H9 (cell line): ENCODE measurements around the gene ZNF611. TPM values are rescaled to one million over a fixed set of nuclear protein-coding genes. Genes with fewer than 3 reads are reported as not detected.

Experiments used
- DNase-seq: peaks from one replicate; pipeline ENCODE4 v3.0.0-alpha.2; 2017
- H2AFZ ChIP-seq: one replicate; pipeline ENCODE4 v1.6.1; 2013; ENCODE audit warnings: mild to moderate bottlenecking, low read length, control low read depth, moderate library complexity
- H2AK5ac ChIP-seq: 2 replicates; pipeline ENCODE4 v1.6.1; 2013; ENCODE audit warnings: low read length, control low read depth, mixed read lengths; ENCODE audit not compliant: insufficient read length
- H2BK120ac ChIP-seq: one replicate; pipeline ENCODE4 v1.6.1; 2013; ENCODE audit warnings: low read depth, mild to moderate bottlenecking, low read length, control low read depth, inconsistent platforms; ENCODE audit not compliant: poor library complexity, severe bottlenecking
- H2BK12ac ChIP-seq: 2 replicates; pipeline ENCODE4 v1.6.1; 2013; ENCODE audit warnings: low read length, control low read depth, mixed read lengths, low read depth; ENCODE audit not compliant: insufficient read length
- H2BK15ac ChIP-seq: 2 replicates; pipeline ENCODE4 v1.6.1; 2013; ENCODE audit warnings: low read depth, low read length, control low read depth
- H2BK20ac ChIP-seq: one replicate; pipeline ENCODE4 v1.6.1; 2013; ENCODE audit warnings: low read depth, mild to moderate bottlenecking, low read length, control low read depth, inconsistent platforms; ENCODE audit not compliant: poor library complexity, severe bottlenecking
- H2BK5ac ChIP-seq: 2 replicates; pipeline ENCODE4 v1.6.1; 2013; ENCODE audit warnings: low read length, control low read depth, mixed read lengths; ENCODE audit not compliant: insufficient read length
- H3K14ac ChIP-seq: 2 replicates; pipeline ENCODE4 v1.6.1; 2013; ENCODE audit warnings: low read length, control low read depth; ENCODE audit not compliant: insufficient read depth
- H3K18ac ChIP-seq: 2 replicates; pipeline ENCODE4 v1.6.1; 2013; ENCODE audit warnings: low read depth, mild to moderate bottlenecking, mixed read lengths, low read length, control low read depth; ENCODE audit not compliant: insufficient read length
- H3K23ac ChIP-seq: 2 replicates; pipeline ENCODE4 v1.6.1; 2013; ENCODE audit warnings: low read length, control low read depth, mixed read lengths, low read depth; ENCODE audit not compliant: insufficient read length
- H3K23me2 ChIP-seq: 2 replicates; pipeline ENCODE4 v1.6.1; 2013; ENCODE audit warnings: low read depth, mild to moderate bottlenecking, mixed read lengths, low read length, control low read depth; ENCODE audit not compliant: insufficient read length, poor library complexity, severe bottlenecking
- H3K27ac ChIP-seq: 2 replicates; pipeline ENCODE4 v1.5.1; 2013; ENCODE audit warnings: low read length, control low read depth, mixed read lengths, low read depth; ENCODE audit not compliant: insufficient read length
- H3K27me3 ChIP-seq: 2 replicates; pipeline ENCODE4 v1.6.1; 2013; ENCODE audit warnings: low read length, control low read depth, inconsistent platforms; ENCODE audit not compliant: insufficient read depth
- H3K4ac ChIP-seq: 2 replicates; pipeline ENCODE4 v1.6.1; 2013; ENCODE audit warnings: low read depth, mild to moderate bottlenecking, control low read depth, inconsistent platforms, low read length, moderate library complexity
- H3K4me1 ChIP-seq: 2 replicates; pipeline ENCODE4 v1.6.1; 2013; ENCODE audit warnings: low read length, control low read depth, inconsistent platforms; ENCODE audit not compliant: insufficient read depth
- H3K4me2 ChIP-seq: 2 replicates; pipeline ENCODE4 v1.6.1; 2013; ENCODE audit warnings: low read length, control low read depth, mixed read lengths; ENCODE audit not compliant: insufficient read length, insufficient read depth
- H3K56ac ChIP-seq: 2 replicates; pipeline ENCODE4 v1.6.1; 2013; ENCODE audit warnings: low read depth, mild to moderate bottlenecking, mixed read lengths, low read length, control low read depth; ENCODE audit not compliant: insufficient read length
- H3K79me1 ChIP-seq: 2 replicates; pipeline ENCODE4 v1.6.1; 2013; ENCODE audit warnings: low read depth, mild to moderate bottlenecking, moderate library complexity, low read length, control low read depth, inconsistent platforms; ENCODE audit not compliant: insufficient read depth, poor library complexity, severe bottlenecking
- H3K79me2 ChIP-seq: 2 replicates; pipeline ENCODE4 v1.6.1; 2013; ENCODE audit warnings: low read length, control low read depth, inconsistent platforms; ENCODE audit not compliant: insufficient read depth
- H3K9ac ChIP-seq: 2 replicates; pipeline ENCODE4 v1.6.1; 2013; ENCODE audit warnings: low read length, control low read depth, mixed read lengths; ENCODE audit not compliant: insufficient read length; ENCODE audit errors: extremely low read depth
- H3K9me3 ChIP-seq: one replicate; pipeline ENCODE4 v1.6.1; 2013; ENCODE audit warnings: low read depth, low read length, inconsistent platforms; ENCODE audit not compliant: control insufficient read depth
- H3T11ph ChIP-seq: one replicate; pipeline ENCODE4 v1.6.1; 2013; ENCODE audit warnings: mild to moderate bottlenecking, low read length, control low read depth, inconsistent platforms
- H4K20me1 ChIP-seq: one replicate; pipeline ENCODE4 v1.6.1; 2013; ENCODE audit not compliant: control insufficient read depth, insufficient read length, insufficient read depth
- H4K5ac ChIP-seq: 2 replicates; pipeline ENCODE4 v1.6.1; 2013; ENCODE audit warnings: low read depth, mild to moderate bottlenecking, mixed read lengths, low read length, control low read depth; ENCODE audit not compliant: insufficient read length
- H4K8ac ChIP-seq: replicated peaks from 2 replicates; pipeline ENCODE4 v1.6.1; 2013; ENCODE audit warnings: low read length, control low read depth, mixed read lengths, low read depth; ENCODE audit not compliant: insufficient read length
- H4K91ac ChIP-seq: 2 replicates; pipeline ENCODE4 v1.6.1; 2013; ENCODE audit warnings: low read depth, mild to moderate bottlenecking, moderate library complexity, mixed read lengths, low read length, control low read depth; ENCODE audit not compliant: insufficient read length
- H3K27ac Mint-ChIP-seq, 3 experiments: 2 replicates in 2 of 3; 3 replicates in 1 of 3; pipeline ENCODE4 v1.8.0; 2020 to 2021; ENCODE audit warnings: mixed read lengths in 3 of 3, mild to moderate bottlenecking in 1 of 3, moderate library complexity in 1 of 3
- H3K27me3 Mint-ChIP-seq: 2 replicates; pipeline ENCODE4 v1.8.0; 2021; ENCODE audit warnings: low read depth, mild to moderate bottlenecking, moderate library complexity, mixed read lengths
- H3K36me3 Mint-ChIP-seq, 3 experiments: 2 replicates in 2 of 3; 3 replicates in 1 of 3; pipeline ENCODE4 v1.8.0; 2020 to 2021; ENCODE audit warnings: low read depth in 3 of 3, mixed read lengths in 3 of 3; ENCODE audit not compliant: insufficient read depth in 1 of 3
- H3K4me1 Mint-ChIP-seq, 2 experiments: 2 replicates each; pipeline ENCODE4 v1.8.0; 2020; ENCODE audit warnings: mixed read lengths in 2 of 2
- H3K4me3 Mint-ChIP-seq, 2 experiments: 2 replicates in 1 of 2; 3 replicates in 1 of 2; pipeline ENCODE4 v1.8.0; 2020 to 2021; ENCODE audit warnings: mild to moderate bottlenecking in 2 of 2, mixed read lengths in 2 of 2, moderate library complexity in 1 of 2
- H3K9me3 Mint-ChIP-seq, 2 experiments: 2 replicates in 1 of 2; 3 replicates in 1 of 2; pipeline ENCODE4 v1.8.0; 2020; ENCODE audit warnings: mild to moderate bottlenecking in 2 of 2, mixed read lengths in 2 of 2, moderate library complexity in 1 of 2
- CTCF ChIP-seq: fragments of 200-600 bp; sonication (generic); conservative IDR thresholded peaks from 3 replicates; pipeline ENCODE4 v1.8.0; 2021; ENCODE audit warnings: antibody characterized with exemption, mild to moderate bottlenecking
- WGBS: extraction: QIAGEN DNeasy Blood & Tissue Kit; methylation state at CpG from one replicate; pipeline ENCODE4 v1.1.7; 2013; ENCODE audit warnings: missing lambda C conversion rate, low lambda C conversion rate, mixed read lengths; ENCODE audit not compliant: insufficient read length; ENCODE audit errors: extremely low coverage; 5-methylcytosine and 5-hydroxymethylcytosine counted together
- total RNA-seq: library from RNA; stranded (reverse); gene quantifications from 2 replicates; pipeline ENCODE4 v1.2.1, GENCODE V29; 2021

ZNF611 gene
- total RNA-seq, 1 experiment from 2014 or later = 25.6 TPM

- no peaks in the 10 kb centered on the region for H3K27me3 Mint-ChIP-seq
- H2BK15ac ChIP-seq = no peak overlapping the region
- no peak overlapping the region for H3K27ac Mint-ChIP-seq
- WGBS = no CpG with 5 or more reads among the region's 5 CpGs
- DNase-seq = no peak
- H3T11ph ChIP-seq = no peak overlapping the region
- H3K4ac ChIP-seq = no peak overlapping the region
- H3K23ac ChIP-seq = no peak overlapping the region
- H2BK120ac ChIP-seq = no peak overlapping the region
- no peak overlapping the region for H3K9ac ChIP-seq
- no peaks in the 10 kb centered on the region for H3K9me3 Mint-ChIP-seq
- no peak overlapping the region for H3K4me2 ChIP-seq
- H2BK5ac ChIP-seq = no peak overlapping the region
- no peak; the same call in 2 of the 3 replicates for TF ChIP-seq CTCF
- no peaks in the 10 kb centered on the region for H3K79me2 ChIP-seq
- H3K9me3 ChIP-seq = no peaks in the 10 kb centered on the region
- no peaks in the 10 kb centered on the region for H3K4me1 ChIP-seq
- H3K4me1 Mint-ChIP-seq = peaks cover 4 to 5% of the 10 kb centered on the region in 2 experiments
- H3K56ac ChIP-seq = no peak overlapping the region
- no peak overlapping the region for H4K8ac ChIP-seq
- no peak overlapping the region for H3K4me3 Mint-ChIP-seq
- no peak overlapping the region for H2BK12ac ChIP-seq
- H2BK20ac ChIP-seq = no peak overlapping the region
- no peak overlapping the region for H4K91ac ChIP-seq
- H3K27ac ChIP-seq = no peak overlapping the region
- H2AFZ ChIP-seq = no peak overlapping the region
- H3K36me3 Mint-ChIP-seq = peaks cover 14 to 24% (median 15%) of the 10 kb centered on the region in 3 experiments; a peak in 6 of 7 replicates
- no peak overlapping the region for H2AK5ac ChIP-seq
- H3K27me3 ChIP-seq = no peaks in the 10 kb centered on the region
- H3K23me2 ChIP-seq = no peaks in the 10 kb centered on the region
- H4K5ac ChIP-seq = no peak overlapping the region
- no peaks in the 10 kb centered on the region for H3K79me1 ChIP-seq
- H3K14ac ChIP-seq = no peak overlapping the region
- no peak overlapping the region for H3K18ac ChIP-seq
- no peaks in the 10 kb centered on the region for H4K20me1 ChIP-seq
Measured at GRCh38 chr19:52658595-52658994, 76.2 kb downstream of the ZNF611 start.
